ENCODE results near the gene FCER1G.

DNA sequence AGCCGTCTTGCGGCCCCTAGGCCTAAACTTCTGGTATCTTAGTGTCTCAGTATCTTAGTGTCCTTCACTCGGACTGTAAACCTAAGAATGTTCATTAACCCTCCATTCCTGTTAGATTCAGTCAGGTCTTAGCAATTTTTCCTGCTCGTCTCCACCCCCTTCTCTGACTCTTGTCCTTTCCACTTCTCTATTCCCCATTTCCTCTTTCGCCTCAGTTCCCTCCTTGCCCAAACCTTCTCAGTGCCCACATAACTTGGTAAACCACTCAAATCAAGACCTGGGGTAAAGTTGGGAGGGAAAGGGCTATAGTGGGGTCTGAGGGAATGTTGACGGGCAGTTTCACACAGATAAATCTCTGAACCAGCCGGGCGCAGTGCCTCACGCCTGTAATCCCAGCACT lies 726 bp upstream of the FCER1G start:
- TF ChIP-seq, protein P1, sequence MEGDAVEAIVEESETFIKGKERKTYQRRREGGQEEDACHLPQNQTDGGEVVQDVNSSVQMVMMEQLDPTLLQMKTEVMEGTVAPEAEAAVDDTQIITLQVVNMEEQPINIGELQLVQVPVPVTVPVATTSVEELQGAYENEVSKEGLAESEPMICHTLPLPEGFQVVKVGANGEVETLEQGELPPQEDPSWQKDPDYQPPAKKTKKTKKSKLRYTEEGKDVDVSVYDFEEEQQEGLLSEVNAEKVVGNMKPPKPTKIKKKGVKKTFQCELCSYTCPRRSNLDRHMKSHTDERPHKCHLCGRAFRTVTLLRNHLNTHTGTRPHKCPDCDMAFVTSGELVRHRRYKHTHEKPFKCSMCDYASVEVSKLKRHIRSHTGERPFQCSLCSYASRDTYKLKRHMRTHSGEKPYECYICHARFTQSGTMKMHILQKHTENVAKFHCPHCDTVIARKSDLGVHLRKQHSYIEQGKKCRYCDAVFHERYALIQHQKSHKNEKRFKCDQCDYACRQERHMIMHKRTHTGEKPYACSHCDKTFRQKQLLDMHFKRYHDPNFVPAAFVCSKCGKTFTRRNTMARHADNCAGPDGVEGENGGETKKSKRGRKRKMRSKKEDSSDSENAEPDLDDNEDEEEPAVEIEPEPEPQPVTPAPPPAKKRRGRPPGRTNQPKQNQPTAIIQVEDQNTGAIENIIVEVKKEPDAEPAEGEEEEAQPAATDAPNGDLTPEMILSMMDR (IDR thresholded peaks at IDR 0.05), result no peak
- no peak for TF ChIP-seq POLR2A (IDR thresholded peaks at IDR 0.05)
